H9 (cell line): ENCODE results near the gene RIPK4. TPM values are rescaled to one million over a fixed set of nuclear protein-coding genes. Genes with fewer than 3 reads are reported as not detected.
A peak's percentile ranks its signal among the peaks of the same experiment; 100 is the strongest.

Experiments used
- DNase-seq: peaks from one replicate; pipeline ENCODE4 v3.0.0-alpha.2; 2017
- H2AFZ ChIP-seq: one replicate; pipeline ENCODE4 v1.6.1; 2013; ENCODE audit warnings: mild to moderate bottlenecking, low read length, control low read depth, moderate library complexity
- H2AK5ac ChIP-seq: 2 replicates; pipeline ENCODE4 v1.6.1; 2013; ENCODE audit warnings: low read length, control low read depth, mixed read lengths; ENCODE audit not compliant: insufficient read length
- H2BK120ac ChIP-seq: one replicate; pipeline ENCODE4 v1.6.1; 2013; ENCODE audit warnings: low read depth, mild to moderate bottlenecking, low read length, control low read depth, inconsistent platforms; ENCODE audit not compliant: poor library complexity, severe bottlenecking
- H2BK12ac ChIP-seq: 2 replicates; pipeline ENCODE4 v1.6.1; 2013; ENCODE audit warnings: low read length, control low read depth, mixed read lengths, low read depth; ENCODE audit not compliant: insufficient read length
- H2BK15ac ChIP-seq: 2 replicates; pipeline ENCODE4 v1.6.1; 2013; ENCODE audit warnings: low read depth, low read length, control low read depth
- H2BK20ac ChIP-seq: one replicate; pipeline ENCODE4 v1.6.1; 2013; ENCODE audit warnings: low read depth, mild to moderate bottlenecking, low read length, control low read depth, inconsistent platforms; ENCODE audit not compliant: poor library complexity, severe bottlenecking
- H2BK5ac ChIP-seq: 2 replicates; pipeline ENCODE4 v1.6.1; 2013; ENCODE audit warnings: low read length, control low read depth, mixed read lengths; ENCODE audit not compliant: insufficient read length
- H3K14ac ChIP-seq: 2 replicates; pipeline ENCODE4 v1.6.1; 2013; ENCODE audit warnings: low read length, control low read depth; ENCODE audit not compliant: insufficient read depth
- H3K18ac ChIP-seq: 2 replicates; pipeline ENCODE4 v1.6.1; 2013; ENCODE audit warnings: low read depth, mild to moderate bottlenecking, mixed read lengths, low read length, control low read depth; ENCODE audit not compliant: insufficient read length
- H3K23ac ChIP-seq: 2 replicates; pipeline ENCODE4 v1.6.1; 2013; ENCODE audit warnings: low read length, control low read depth, mixed read lengths, low read depth; ENCODE audit not compliant: insufficient read length
- H3K23me2 ChIP-seq: 2 replicates; pipeline ENCODE4 v1.6.1; 2013; ENCODE audit warnings: low read depth, mild to moderate bottlenecking, mixed read lengths, low read length, control low read depth; ENCODE audit not compliant: insufficient read length, poor library complexity, severe bottlenecking
- H3K27ac ChIP-seq: 2 replicates; pipeline ENCODE4 v1.5.1; 2013; ENCODE audit warnings: low read length, control low read depth, mixed read lengths, low read depth; ENCODE audit not compliant: insufficient read length
- H3K27me3 ChIP-seq: 2 replicates; pipeline ENCODE4 v1.6.1; 2013; ENCODE audit warnings: low read length, control low read depth, inconsistent platforms; ENCODE audit not compliant: insufficient read depth
- H3K4ac ChIP-seq: 2 replicates; pipeline ENCODE4 v1.6.1; 2013; ENCODE audit warnings: low read depth, mild to moderate bottlenecking, control low read depth, inconsistent platforms, low read length, moderate library complexity
- H3K4me1 ChIP-seq: 2 replicates; pipeline ENCODE4 v1.6.1; 2013; ENCODE audit warnings: low read length, control low read depth, inconsistent platforms; ENCODE audit not compliant: insufficient read depth
- H3K4me2 ChIP-seq: 2 replicates; pipeline ENCODE4 v1.6.1; 2013; ENCODE audit warnings: low read length, control low read depth, mixed read lengths; ENCODE audit not compliant: insufficient read length, insufficient read depth
- H3K56ac ChIP-seq: 2 replicates; pipeline ENCODE4 v1.6.1; 2013; ENCODE audit warnings: low read depth, mild to moderate bottlenecking, mixed read lengths, low read length, control low read depth; ENCODE audit not compliant: insufficient read length
- H3K79me1 ChIP-seq: 2 replicates; pipeline ENCODE4 v1.6.1; 2013; ENCODE audit warnings: low read depth, mild to moderate bottlenecking, moderate library complexity, low read length, control low read depth, inconsistent platforms; ENCODE audit not compliant: insufficient read depth, poor library complexity, severe bottlenecking
- H3K79me2 ChIP-seq: 2 replicates; pipeline ENCODE4 v1.6.1; 2013; ENCODE audit warnings: low read length, control low read depth, inconsistent platforms; ENCODE audit not compliant: insufficient read depth
- H3K9ac ChIP-seq: 2 replicates; pipeline ENCODE4 v1.6.1; 2013; ENCODE audit warnings: low read length, control low read depth, mixed read lengths; ENCODE audit not compliant: insufficient read length; ENCODE audit errors: extremely low read depth
- H3K9me3 ChIP-seq: one replicate; pipeline ENCODE4 v1.6.1; 2013; ENCODE audit warnings: low read depth, low read length, inconsistent platforms; ENCODE audit not compliant: control insufficient read depth
- H3T11ph ChIP-seq: one replicate; pipeline ENCODE4 v1.6.1; 2013; ENCODE audit warnings: mild to moderate bottlenecking, low read length, control low read depth, inconsistent platforms
- H4K20me1 ChIP-seq: one replicate; pipeline ENCODE4 v1.6.1; 2013; ENCODE audit not compliant: control insufficient read depth, insufficient read length, insufficient read depth
- H4K5ac ChIP-seq: 2 replicates; pipeline ENCODE4 v1.6.1; 2013; ENCODE audit warnings: low read depth, mild to moderate bottlenecking, mixed read lengths, low read length, control low read depth; ENCODE audit not compliant: insufficient read length
- H4K8ac ChIP-seq: replicated peaks from 2 replicates; pipeline ENCODE4 v1.6.1; 2013; ENCODE audit warnings: low read length, control low read depth, mixed read lengths, low read depth; ENCODE audit not compliant: insufficient read length
- H4K91ac ChIP-seq: 2 replicates; pipeline ENCODE4 v1.6.1; 2013; ENCODE audit warnings: low read depth, mild to moderate bottlenecking, moderate library complexity, mixed read lengths, low read length, control low read depth; ENCODE audit not compliant: insufficient read length
- H3K27ac Mint-ChIP-seq, 3 experiments: 2 replicates in 2 of 3; 3 replicates in 1 of 3; pipeline ENCODE4 v1.8.0; 2020 to 2021; ENCODE audit warnings: mixed read lengths in 3 of 3, mild to moderate bottlenecking in 1 of 3, moderate library complexity in 1 of 3
- H3K27me3 Mint-ChIP-seq: 2 replicates; pipeline ENCODE4 v1.8.0; 2021; ENCODE audit warnings: low read depth, mild to moderate bottlenecking, moderate library complexity, mixed read lengths
- H3K36me3 Mint-ChIP-seq, 3 experiments: 2 replicates in 2 of 3; 3 replicates in 1 of 3; pipeline ENCODE4 v1.8.0; 2020 to 2021; ENCODE audit warnings: low read depth in 3 of 3, mixed read lengths in 3 of 3; ENCODE audit not compliant: insufficient read depth in 1 of 3
- H3K4me1 Mint-ChIP-seq, 2 experiments: 2 replicates each; pipeline ENCODE4 v1.8.0; 2020; ENCODE audit warnings: mixed read lengths in 2 of 2
- H3K4me3 Mint-ChIP-seq, 2 experiments: 2 replicates in 1 of 2; 3 replicates in 1 of 2; pipeline ENCODE4 v1.8.0; 2020 to 2021; ENCODE audit warnings: mild to moderate bottlenecking in 2 of 2, mixed read lengths in 2 of 2, moderate library complexity in 1 of 2
- H3K9me3 Mint-ChIP-seq, 2 experiments: 2 replicates in 1 of 2; 3 replicates in 1 of 2; pipeline ENCODE4 v1.8.0; 2020; ENCODE audit warnings: mild to moderate bottlenecking in 2 of 2, mixed read lengths in 2 of 2, moderate library complexity in 1 of 2
- CTCF ChIP-seq: fragments of 200-600 bp; sonication (generic); conservative IDR thresholded peaks from 3 replicates; pipeline ENCODE4 v1.8.0; 2021; ENCODE audit warnings: antibody characterized with exemption, mild to moderate bottlenecking
- WGBS: extraction: QIAGEN DNeasy Blood & Tissue Kit; methylation state at CpG from one replicate; pipeline ENCODE4 v1.1.7; 2013; ENCODE audit warnings: missing lambda C conversion rate, low lambda C conversion rate, mixed read lengths; ENCODE audit not compliant: insufficient read length; ENCODE audit errors: extremely low coverage; 5-methylcytosine and 5-hydroxymethylcytosine counted together
- total RNA-seq: library from RNA; stranded (reverse); gene quantifications from 2 replicates; pipeline ENCODE4 v1.2.1, GENCODE V29; 2021

Gene RIPK4
- total RNA-seq, 1 experiment from 2014 or later, result 2.9 TPM

GRCh38 chr21:41810597-41810932 is 43.7 kb upstream of the RIPK4 start:
- Histone ChIP-seq H3K4me1 (no peaks in the 10 kb centered on the region), H4K91ac (no peak overlapping the region), H2AFZ (no peak overlapping the region), H2BK120ac (no peak overlapping the region), H3K56ac (no peak overlapping the region), H3K23ac (no peak overlapping the region), H2BK20ac (no peak overlapping the region), H3K79me1 (no peaks in the 10 kb centered on the region), H2BK5ac (no peak overlapping the region), H3K9ac (no peak overlapping the region), H3K27ac (no peak overlapping the region), H3K9me3 (no peaks in the 10 kb centered on the region), H3K14ac (no peak overlapping the region), H3T11ph (no peak overlapping the region), H2BK15ac (no peak overlapping the region), H3K4me2 (no peak overlapping the region), H4K20me1 (no peaks in the 10 kb centered on the region), H4K8ac (no peak overlapping the region), H3K18ac (no peak overlapping the region), H3K23me2 (no peaks in the 10 kb centered on the region), H2AK5ac (no peak overlapping the region), H4K5ac (no peak overlapping the region), H3K27me3 (no peaks in the 10 kb centered on the region), H2BK12ac (no peak overlapping the region), H3K79me2 (no peaks in the 10 kb centered on the region), H3K4ac (no peak overlapping the region)
- H3K27me3 Mint-ChIP-seq, result no peaks in the 10 kb centered on the region
- DNase-seq, result no peak
- no peak for TF ChIP-seq CTCF
- WGBS, result no CpG with 5 or more reads among the region's 13 CpGs
- H3K9me3 Mint-ChIP-seq, result peaks cover 7% of the 10 kb centered on the region in 2 experiments; a peak in 4 of 5 replicates
- H3K27ac Mint-ChIP-seq, result peak overlapping the region in 1 of 3 experiments; percentile 34; a peak in 1 of 7 replicates
- H3K4me3 Mint-ChIP-seq, result no peak overlapping the region
- peaks cover 12 to 47% (median 37%) of the 10 kb centered on the region in 3 experiments for H3K36me3 Mint-ChIP-seq
- no peaks in the 10 kb centered on the region for H3K4me1 Mint-ChIP-seq
